Neural cell (in vitro differentiated cells): ENCODE results near the gene OR2L8.

Source experiments
- EP300 ChIP-seq: fragments of 450-650 bp; conservative IDR thresholded peaks from 2 replicates; pipeline ENCODE4 v1.6.1; 2014; ENCODE audit warnings: antibody characterized with exemption, mild to moderate bottlenecking, moderate library complexity; ENCODE audit not compliant: poor library complexity, severe bottlenecking
- EZH2 ChIP-seq: fragments of 200-600, 300-800 bp; shearing (Covaris generic), sonication (generic); IDR thresholded peaks from 2 replicates; pipeline ENCODE4 v1.6.1; 2014; ENCODE audit warnings: antibody characterized with exemption, low read length, borderline replicate concordance, mild to moderate bottlenecking; ENCODE audit not compliant: insufficient read depth, poor library complexity, severe bottlenecking
- MXI1 ChIP-seq: fragments of 450-650 bp; conservative IDR thresholded peaks from 2 replicates; pipeline ENCODE4 v1.6.1; 2014; ENCODE audit warnings: antibody characterized with exemption, mild to moderate bottlenecking; ENCODE audit not compliant: poor library complexity, severe bottlenecking
- POLR2AphosphoS5 ChIP-seq: IDR thresholded peaks from 2 replicates; pipeline ENCODE4 v1.6.1; 2012
- RAD21 ChIP-seq: fragments of 450-650 bp; conservative IDR thresholded peaks from 2 replicates; pipeline ENCODE4 v1.6.1; 2014; ENCODE audit warnings: antibody characterized with exemption, mild to moderate bottlenecking, moderate library complexity
- REST ChIP-seq: IDR thresholded peaks from 2 replicates; pipeline ENCODE4 v1.6.1; 2012; ENCODE audit warnings: borderline replicate concordance
- SMC3 ChIP-seq: fragments of 450-650 bp; conservative IDR thresholded peaks from 2 replicates; pipeline ENCODE4 v1.6.1; 2014; ENCODE audit warnings: antibody characterized with exemption, mild to moderate bottlenecking, moderate library complexity; ENCODE audit not compliant: poor library complexity
- TAF1 ChIP-seq: IDR thresholded peaks from 2 replicates; pipeline ENCODE4 v1.6.1; 2012; ENCODE audit warnings: low read depth
- TF ChIP-seq, protein P1 (sequence below): fragments of 450-650 bp; IDR thresholded peaks from 2 replicates; pipeline ENCODE4 v1.5.1; 2014; ENCODE audit warnings: antibody characterized with exemption, mild to moderate bottlenecking, moderate library complexity; ENCODE audit not compliant: poor library complexity, severe bottlenecking

DNA sequence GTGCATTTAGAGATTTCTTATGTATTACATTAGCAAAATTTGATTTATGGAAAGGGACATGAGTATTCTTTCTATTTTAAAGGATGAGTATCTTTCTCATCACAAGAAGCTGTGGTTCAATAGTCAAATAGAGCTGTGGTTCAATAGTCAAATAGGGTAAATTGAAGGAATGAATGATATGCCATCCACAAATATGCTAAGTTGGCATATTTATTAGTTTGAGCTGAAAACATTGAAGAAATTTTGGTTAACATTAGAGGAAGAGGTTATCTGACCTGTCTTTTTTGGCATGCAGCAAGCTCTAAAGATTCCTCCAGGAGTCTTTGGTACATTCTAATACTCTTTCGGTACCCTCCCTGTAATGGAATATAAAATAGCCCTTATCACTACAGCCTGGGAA, 4.8 kb downstream of the OR2L8 start:
- TF ChIP-seq RAD21 (no peak), TAF1 (no peak), POLR2AphosphoS5 (no peak), SMC3 (no peak), EP300 (no peak), REST (no peak), MXI1 (no peak), EZH2 (no peak)
- TF ChIP-seq, protein P1, sequence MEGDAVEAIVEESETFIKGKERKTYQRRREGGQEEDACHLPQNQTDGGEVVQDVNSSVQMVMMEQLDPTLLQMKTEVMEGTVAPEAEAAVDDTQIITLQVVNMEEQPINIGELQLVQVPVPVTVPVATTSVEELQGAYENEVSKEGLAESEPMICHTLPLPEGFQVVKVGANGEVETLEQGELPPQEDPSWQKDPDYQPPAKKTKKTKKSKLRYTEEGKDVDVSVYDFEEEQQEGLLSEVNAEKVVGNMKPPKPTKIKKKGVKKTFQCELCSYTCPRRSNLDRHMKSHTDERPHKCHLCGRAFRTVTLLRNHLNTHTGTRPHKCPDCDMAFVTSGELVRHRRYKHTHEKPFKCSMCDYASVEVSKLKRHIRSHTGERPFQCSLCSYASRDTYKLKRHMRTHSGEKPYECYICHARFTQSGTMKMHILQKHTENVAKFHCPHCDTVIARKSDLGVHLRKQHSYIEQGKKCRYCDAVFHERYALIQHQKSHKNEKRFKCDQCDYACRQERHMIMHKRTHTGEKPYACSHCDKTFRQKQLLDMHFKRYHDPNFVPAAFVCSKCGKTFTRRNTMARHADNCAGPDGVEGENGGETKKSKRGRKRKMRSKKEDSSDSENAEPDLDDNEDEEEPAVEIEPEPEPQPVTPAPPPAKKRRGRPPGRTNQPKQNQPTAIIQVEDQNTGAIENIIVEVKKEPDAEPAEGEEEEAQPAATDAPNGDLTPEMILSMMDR: no peak
